GM23248 (cell line): ENCODE results near the gene CAMTA2.

Experiments used
- EZH2 ChIP-seq: fragments of 200-600 bp; sonication (generic); IDR thresholded peaks from 2 replicates; pipeline ENCODE4 v1.6.1; 2018; ENCODE audit warnings: antibody characterized with exemption, mild to moderate bottlenecking; ENCODE audit not compliant: insufficient read depth, poor library complexity, severe bottlenecking
- EZH2phosphoT487 ChIP-seq: fragments of 200-600 bp; sonication (generic); IDR thresholded peaks from 2 replicates; pipeline ENCODE4 v1.6.1; 2018; ENCODE audit warnings: antibody characterized with exemption, moderate library complexity, mild to moderate bottlenecking, low read depth; ENCODE audit not compliant: insufficient read depth

GRCh38 chr17:4939546-4939795 lies 48.0 kb downstream of the CAMTA2 start:
- TF ChIP-seq EZH2phosphoT487 (no peak), EZH2 (no peak)
